Colonic mucosa (tissue), 4 donors: ENCODE data around the gene CYGB. TPM values are rescaled to one million over a fixed set of nuclear protein-coding genes. Genes with fewer than 3 reads are reported as not detected.

Experiments used
- DNase-seq: peaks from one replicate; pipeline ENCODE4 v3.0.0-alpha.2; 2020
- H3K27ac ChIP-seq: fragments of 200-600 bp; one replicate; pipeline ENCODE4 v1.8.0; 2021
- H3K27me3 ChIP-seq: fragments of 200-600 bp; one replicate; pipeline ENCODE4 v1.8.0; 2021
- H3K36me3 ChIP-seq: fragments of 200-600 bp; one replicate; pipeline ENCODE4 v1.8.0; 2021
- H3K4me1 ChIP-seq: fragments of 200-600 bp; one replicate; pipeline ENCODE4 v1.8.0; 2021; ENCODE audit warnings: mild to moderate bottlenecking
- H3K4me3 ChIP-seq: fragments of 200-600 bp; one replicate; pipeline ENCODE4 v1.8.0; 2021
- H3K9ac ChIP-seq, 2 donors: one replicate each; pipeline ENCODE4 v1.7.0; 2013; ENCODE audit warnings: control low read depth in 2 of 2, low read depth in 2 of 2, low read length in 2 of 2
- H3K9me3 ChIP-seq: fragments of 200-600 bp; one replicate; pipeline ENCODE4 v1.8.0; 2021
- intact Hi-C: fragments of 100-400 bp; cut with DNase I; formaldehyde crosslinking; loops from one replicate; pipeline ENCODE4 v1.14.1; 2022
- total RNA-seq, 2 donors: library from RNA; stranded (reverse); fragmentation: NEBNext Ultra II Directional in 1 of 2; extraction: Animal tissue kit (Norgen Biotek cat#: 25700) in 1 of 2; gene quantifications; one replicate each; pipeline ENCODE4 v1.2.1, GENCODE V29; 2021
- TF ChIP-seq, protein P1 (sequence below): fragments of 200-600 bp; IDR thresholded peaks from one replicate; pipeline ENCODE4 v1.8.0; 2022; ENCODE audit warnings: antibody characterized with exemption, mild to moderate bottlenecking
- donor health status: healthy.
- donor health status: DM: no; HTN: no; CAD: no.
- donor health status: DM: no; HTN: no; CAD: no.

The CYGB gene
- total RNA-seq, 2 donors from 2014 or later: 4.7 to 9.9 TPM

DNA sequence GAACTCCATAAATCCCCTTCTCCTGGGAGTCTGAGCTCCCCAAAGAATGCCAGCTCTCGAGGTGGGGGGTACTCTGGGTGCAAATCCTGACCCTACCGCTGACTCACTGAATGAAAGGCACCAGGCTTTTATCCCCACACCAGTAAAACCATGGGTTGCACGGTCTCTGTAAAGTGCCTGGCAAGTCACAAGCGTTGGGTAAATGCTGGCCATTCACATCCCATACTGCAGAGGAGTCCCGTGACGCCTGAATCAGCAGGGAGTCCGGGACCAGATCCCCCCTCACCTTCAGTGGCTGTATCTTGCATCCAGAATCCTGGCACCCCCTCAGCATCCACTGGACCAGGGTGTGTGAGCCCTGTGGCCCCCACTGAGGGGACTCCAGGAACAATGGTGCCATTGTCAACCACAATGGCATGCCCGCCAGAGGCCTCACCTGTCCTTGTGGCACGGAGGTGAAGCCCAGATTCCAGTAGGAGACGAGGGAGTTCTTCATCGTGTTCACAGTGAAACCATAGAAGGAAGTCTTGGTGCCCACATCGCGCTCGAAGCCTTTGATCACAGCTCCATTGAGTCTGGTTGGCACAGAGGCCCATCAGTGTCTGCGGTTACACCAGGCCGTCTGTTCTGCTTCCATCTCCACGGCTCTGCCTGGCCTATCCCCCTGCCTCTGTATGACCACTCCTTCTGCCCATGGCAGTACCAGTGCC is 34.8 kb upstream of the CYGB start:
- Histone ChIP-seq H3K27me3 (no peaks in the 10 kb centered on the region), H3K4me3 (no peak overlapping the region), H3K36me3 (no peaks in the 10 kb centered on the region), H3K27ac (no peak overlapping the region), H3K9me3 (no peaks in the 10 kb centered on the region), H3K4me1 (no peaks in the 10 kb centered on the region), H3K9ac (no peak overlapping the region)
- intact Hi-C loops: no loop called here
- no peak for DNase-seq
- TF ChIP-seq, protein P1, sequence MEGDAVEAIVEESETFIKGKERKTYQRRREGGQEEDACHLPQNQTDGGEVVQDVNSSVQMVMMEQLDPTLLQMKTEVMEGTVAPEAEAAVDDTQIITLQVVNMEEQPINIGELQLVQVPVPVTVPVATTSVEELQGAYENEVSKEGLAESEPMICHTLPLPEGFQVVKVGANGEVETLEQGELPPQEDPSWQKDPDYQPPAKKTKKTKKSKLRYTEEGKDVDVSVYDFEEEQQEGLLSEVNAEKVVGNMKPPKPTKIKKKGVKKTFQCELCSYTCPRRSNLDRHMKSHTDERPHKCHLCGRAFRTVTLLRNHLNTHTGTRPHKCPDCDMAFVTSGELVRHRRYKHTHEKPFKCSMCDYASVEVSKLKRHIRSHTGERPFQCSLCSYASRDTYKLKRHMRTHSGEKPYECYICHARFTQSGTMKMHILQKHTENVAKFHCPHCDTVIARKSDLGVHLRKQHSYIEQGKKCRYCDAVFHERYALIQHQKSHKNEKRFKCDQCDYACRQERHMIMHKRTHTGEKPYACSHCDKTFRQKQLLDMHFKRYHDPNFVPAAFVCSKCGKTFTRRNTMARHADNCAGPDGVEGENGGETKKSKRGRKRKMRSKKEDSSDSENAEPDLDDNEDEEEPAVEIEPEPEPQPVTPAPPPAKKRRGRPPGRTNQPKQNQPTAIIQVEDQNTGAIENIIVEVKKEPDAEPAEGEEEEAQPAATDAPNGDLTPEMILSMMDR: no peak

DNA sequence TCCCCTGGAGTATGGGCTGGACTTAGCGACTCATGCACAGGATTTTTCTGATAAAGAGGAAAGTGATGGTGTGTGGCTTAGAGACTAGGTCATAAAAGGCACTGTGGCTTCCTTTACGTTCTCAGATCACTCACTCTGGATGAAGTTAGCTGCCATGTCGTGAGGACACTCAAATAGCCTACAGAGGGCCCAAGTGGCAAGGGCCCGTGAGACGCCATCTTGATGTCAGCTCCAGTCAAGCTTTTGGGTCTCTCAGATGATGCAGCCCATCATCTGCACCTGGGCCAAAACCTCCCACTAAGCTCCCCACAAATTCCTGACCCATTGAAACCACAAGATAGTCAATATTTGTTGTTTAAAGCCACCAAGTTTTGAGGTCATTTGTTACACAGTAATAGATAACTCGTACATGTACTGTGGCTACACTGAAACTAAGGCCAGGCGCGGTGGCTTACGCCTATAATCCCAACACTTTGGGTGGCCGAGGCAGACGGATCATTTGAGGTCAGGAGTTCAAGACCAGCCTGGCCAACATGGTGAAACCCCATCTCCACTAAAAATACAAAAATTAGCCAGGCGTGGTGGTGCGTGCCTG is 33.5 kb upstream of the CYGB start:
- Histone ChIP-seq H3K36me3 (no peaks in the 10 kb centered on the region), H3K27me3 (no peaks in the 10 kb centered on the region), H3K9me3 (no peaks in the 10 kb centered on the region), H3K27ac (no peak overlapping the region), H3K9ac (no peak overlapping the region), H3K4me1 (no peaks in the 10 kb centered on the region), H3K4me3 (no peak overlapping the region)
- no peak for DNase-seq
- TF ChIP-seq, protein P1: no peak
- intact Hi-C loops: no loop called here

DNA sequence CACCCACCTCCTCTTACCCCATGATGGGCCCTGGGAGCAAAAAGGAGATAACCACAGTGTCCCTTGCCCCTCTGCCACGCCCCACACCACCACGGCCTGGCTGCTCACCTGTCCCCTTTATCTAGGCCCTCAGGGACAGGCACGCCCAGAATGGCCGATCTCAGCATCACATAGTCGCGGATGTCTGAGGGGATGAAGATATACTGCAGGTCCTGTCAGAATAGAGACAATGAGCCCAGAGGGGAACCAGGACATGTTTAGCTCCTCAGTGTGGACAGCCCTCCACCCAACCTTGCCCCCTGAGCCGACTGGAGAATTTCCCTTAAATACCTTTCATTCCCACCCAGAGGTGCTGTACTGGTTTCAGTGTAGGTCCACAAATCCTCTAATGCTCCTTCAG is 32.9 kb upstream of the CYGB start:
- TF ChIP-seq, protein P1: no peak
- H3K27me3 ChIP-seq: no peaks in the 10 kb centered on the region
- DNase-seq: no peak
- no peaks in the 10 kb centered on the region for H3K9me3 ChIP-seq
- H3K9ac ChIP-seq: no peak overlapping the region
- no peak overlapping the region for H3K27ac ChIP-seq
- intact Hi-C loops: no loop called here
- H3K4me1 ChIP-seq: no peaks in the 10 kb centered on the region
- no peaks in the 10 kb centered on the region for H3K36me3 ChIP-seq
- H3K4me3 ChIP-seq: no peak overlapping the region

- H3K36me3 ChIP-seq: no peaks in the 10 kb centered on the region
- TF ChIP-seq, protein P1: no peak
- no peak overlapping the region for H3K9ac ChIP-seq
- no peak overlapping the region for H3K27ac ChIP-seq
- H3K9me3 ChIP-seq: no peaks in the 10 kb centered on the region
- H3K27me3 ChIP-seq: no peaks in the 10 kb centered on the region
- no peaks in the 10 kb centered on the region for H3K4me1 ChIP-seq
- H3K4me3 ChIP-seq: no peak overlapping the region
- intact Hi-C loops: loop anchor here (5.0 kb wide), 1 partner anchor 63 kb away; no protein-coding TSS in a partner anchor
- DNase-seq: no peak
These were observed 32.2 kb upstream of the CYGB start for GRCh38 chr17:76569607-76570279.

- no peaks in the 10 kb centered on the region for H3K36me3 ChIP-seq
- intact Hi-C loops: loop anchor here (5.0 kb wide), 1 partner anchor 63 kb away; no protein-coding TSS in a partner anchor
- no peak overlapping the region for H3K27ac ChIP-seq
- H3K4me3 ChIP-seq: no peak overlapping the region
- H3K9ac ChIP-seq: no peak overlapping the region
- TF ChIP-seq, protein P1: no peak
- no peaks in the 10 kb centered on the region for H3K27me3 ChIP-seq
- no peak for DNase-seq
- no peaks in the 10 kb centered on the region for H3K9me3 ChIP-seq
- no peaks in the 10 kb centered on the region for H3K4me1 ChIP-seq
These were observed 31.3 kb upstream of the CYGB start for GRCh38 chr17:76568811-76569221.
